Osteocyte (in vitro differentiated cells): ENCODE measurements around the gene MYO3A. TPM values are rescaled to one million over a fixed set of nuclear protein-coding genes. Genes with fewer than 3 reads are reported as not detected.

Experiments used
- DNase-seq: peaks from one replicate; pipeline ENCODE4 v3.0.0; 2021; ENCODE audit warnings: mixed read lengths; ENCODE audit not compliant: unreplicated experiment; ENCODE audit errors: extremely low spot score
- H3K27ac Mint-ChIP-seq: one replicate; pipeline ENCODE4 v1.8.0; 2021; ENCODE audit warnings: mild to moderate bottlenecking, mixed read lengths; ENCODE audit not compliant: unreplicated experiment
- H3K27me3 Mint-ChIP-seq: one replicate; pipeline ENCODE4 v1.8.0; 2021; ENCODE audit warnings: mixed read lengths; ENCODE audit not compliant: unreplicated experiment
- H3K36me3 Mint-ChIP-seq: one replicate; pipeline ENCODE4 v1.8.0; 2021; ENCODE audit warnings: mixed read lengths; ENCODE audit not compliant: unreplicated experiment
- H3K4me1 Mint-ChIP-seq: one replicate; pipeline ENCODE4 v1.8.0; 2021; ENCODE audit warnings: mixed read lengths; ENCODE audit not compliant: unreplicated experiment
- H3K4me3 Mint-ChIP-seq: one replicate; pipeline ENCODE4 v1.8.0; 2021; ENCODE audit warnings: mild to moderate bottlenecking, moderate library complexity, mixed read lengths; ENCODE audit not compliant: unreplicated experiment
- H3K9me3 Mint-ChIP-seq: one replicate; pipeline ENCODE4 v1.8.0; 2021; ENCODE audit warnings: mixed read lengths; ENCODE audit not compliant: unreplicated experiment
- CTCF ChIP-seq: fragments of 200-600 bp; sonication (generic); IDR thresholded peaks from 2 replicates; pipeline ENCODE4 v1.5.0; 2021; ENCODE audit warnings: antibody characterized with exemption, mild to moderate bottlenecking, moderate library complexity
- total RNA-seq: library from RNA; stranded (reverse); gene quantifications from 2 replicates; pipeline ENCODE4 v1.2.1, GENCODE V29; 2021

Gene MYO3A
- total RNA-seq, 1 donor from 2014 or later = not detected

- Mint-ChIP-seq H3K4me3 (no peak overlapping the region), H3K9me3 (peaks cover 3% of the 10 kb centered on the region), H3K27ac (no peak overlapping the region), H3K36me3 (no peaks in the 10 kb centered on the region), H3K27me3 (no peaks in the 10 kb centered on the region), H3K4me1 (no peaks in the 10 kb centered on the region)
- no peak for TF ChIP-seq CTCF
- DNase-seq = no peak
Observed at GRCh38 chr10:26172131-26172530, 238.1 kb downstream of the MYO3A start.

GRCh38 chr10:26173837-26174236 is 239.8 kb downstream of the MYO3A start:
- no peaks in the 10 kb centered on the region for H3K4me1 Mint-ChIP-seq
- TF ChIP-seq CTCF = no peak
- H3K4me3 Mint-ChIP-seq = no peak overlapping the region
- H3K36me3 Mint-ChIP-seq = no peaks in the 10 kb centered on the region
- no peaks in the 10 kb centered on the region for H3K27me3 Mint-ChIP-seq
- no peak overlapping the region for H3K27ac Mint-ChIP-seq
- no peak for DNase-seq
- H3K9me3 Mint-ChIP-seq = peaks cover 3% of the 10 kb centered on the region

DNA sequence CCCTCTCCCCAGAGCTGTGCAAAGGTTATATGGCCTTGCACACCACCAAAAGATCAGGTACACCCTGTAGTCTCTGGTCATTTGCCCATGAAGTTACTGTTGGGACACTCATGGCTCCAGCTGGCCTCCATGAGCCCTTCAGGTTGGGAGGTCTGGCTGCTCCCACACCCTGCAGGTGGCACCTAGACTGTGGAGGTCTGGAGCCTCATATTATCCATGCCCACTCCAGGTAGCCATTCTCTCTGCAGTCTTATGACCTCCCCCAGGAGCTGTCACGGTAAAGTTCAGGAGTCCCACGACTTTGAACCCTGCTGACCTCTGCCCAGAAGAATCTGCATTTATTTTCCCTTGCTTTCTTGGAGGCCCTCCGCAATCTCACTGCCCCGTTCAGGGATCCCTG is 243.3 kb downstream of the MYO3A start:
- Mint-ChIP-seq H3K4me3 (no peak overlapping the region), H3K4me1 (no peaks in the 10 kb centered on the region), H3K27me3 (no peaks in the 10 kb centered on the region), H3K27ac (no peak overlapping the region), H3K36me3 (no peaks in the 10 kb centered on the region), H3K9me3 (peaks cover 3% of the 10 kb centered on the region)
- DNase-seq = no peak
- TF ChIP-seq CTCF = no peak

- TF ChIP-seq CTCF = no peak
- Mint-ChIP-seq H3K27ac (no peak overlapping the region), H3K9me3 (peaks cover 15% of the 10 kb centered on the region), H3K4me1 (no peaks in the 10 kb centered on the region), H3K36me3 (no peaks in the 10 kb centered on the region), H3K4me3 (no peak overlapping the region), H3K27me3 (no peaks in the 10 kb centered on the region)
- no peak for DNase-seq
Observed at GRCh38 chr10:26194275-26194674, 260.2 kb downstream of the MYO3A start.

DNA sequence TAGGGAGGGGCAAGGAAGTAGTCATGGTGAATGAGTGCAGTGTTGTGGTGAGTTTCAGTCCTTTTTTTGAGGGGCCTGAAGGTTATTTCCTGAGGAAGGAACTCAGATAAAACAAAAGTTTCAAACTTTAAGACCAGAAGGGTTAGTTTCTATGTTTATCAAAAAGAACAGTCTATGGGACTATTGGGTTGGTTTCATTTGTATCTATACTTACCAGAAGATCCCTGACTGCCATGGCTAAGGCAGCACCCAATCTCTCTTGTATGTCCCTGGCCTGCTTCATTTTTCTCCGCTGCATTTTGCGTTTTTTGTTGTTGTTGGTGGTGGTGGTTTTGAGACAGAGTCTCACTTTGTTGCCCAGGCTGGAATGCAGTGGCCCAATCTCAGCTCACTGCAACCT is 263.2 kb downstream of the MYO3A start:
- Mint-ChIP-seq H3K9me3 (no peaks in the 10 kb centered on the region), H3K27me3 (no peaks in the 10 kb centered on the region), H3K36me3 (no peaks in the 10 kb centered on the region), H3K27ac (no peak overlapping the region), H3K4me3 (no peak overlapping the region), H3K4me1 (no peaks in the 10 kb centered on the region)
- TF ChIP-seq CTCF = no peak
- no peak for DNase-seq
